OCI-LY1 (cell line): ENCODE measurements around the gene PWP2.

Experiments used
- CTCF ChIP-seq: fragments of 200-600 bp; sonication (generic), shearing (Covaris generic); IDR thresholded peaks from 2 replicates; pipeline ENCODE4 v1.5.1; 2017; ENCODE audit warnings: mild to moderate bottlenecking, antibody characterized with exemption, low read length, moderate library complexity, mixed read lengths
- EZH2 ChIP-seq: fragments of 200-600 bp; sonication (generic), shearing (Covaris generic); IDR thresholded peaks from 2 replicates; pipeline ENCODE4 v1.8.0; 2017; ENCODE audit warnings: borderline replicate concordance, mixed run types, mild to moderate bottlenecking, antibody characterized with exemption, low read length, moderate library complexity, mixed read lengths

GRCh38 chr21:44067011-44067839 lies 40.0 kb upstream of the PWP2 start:
- TF ChIP-seq CTCF (peak; percentile 36; the same call in 1 of the 2 replicates), EZH2 (no peak)
